ENCODE data around the gene VAV2. TPM values are rescaled to one million over a fixed set of nuclear protein-coding genes. Genes with fewer than 3 reads are reported as not detected.

Gene VAV2
- total and polyA plus RNA-seq, 9 of the 15 experiments (the other 6 are each of a cell fraction or from before 2014, with no cell fraction given): 0.01 to 2.7 (median 1.0) TPM; not detected in 1

GRCh38 chr9:133980864-133981588 lies 11.1 kb downstream of the VAV2 start:
- intact Hi-C loops (cut with micrococcal nuclease) (no loop called here), in situ Hi-C loops (cut with MboI) (no loop called here)
- FAIRE-seq: no peak
- Histone ChIP-seq H4K20me1 (replicated peaks; ENCODE audit: control insufficient read depth, insufficient read depth, low read length) (peaks cover 40% of the 10 kb centered on the region), H3K9ac (ENCODE audit: insufficient read depth in 1 of 2, low read depth in 2 of 2, low read length in 2 of 2) (no peak overlapping the region), H3K36me3 (ENCODE audit: control insufficient read depth, insufficient read depth, low read length) (no peaks in the 10 kb centered on the region), H3K4me3 (no peak overlapping the region), H3K27me3 (ENCODE audit: control insufficient read depth in 2 of 2, insufficient read depth in 2 of 2, low read length in 2 of 2) (peaks cover 19 to 79% of the 10 kb centered on the region in 2 experiments; a peak in 4 of 5 replicates), H3K4me1 (replicated peaks in 1 of 2; ENCODE audit: control insufficient read depth in 2 of 2, insufficient read depth in 2 of 2, low read length in 2 of 2) (peaks cover 0 to 12% of the 10 kb centered on the region in 2 experiments; a peak in 2 of 5 replicates), H3K9me3 (replicated peaks; ENCODE audit: control insufficient read depth, insufficient read depth, low read depth, low read length) (no peaks in the 10 kb centered on the region), H3K4me2 (ENCODE audit: insufficient read depth, low read length) (no peak overlapping the region), H3K9me1 (ENCODE audit: control insufficient read depth, insufficient read depth, low read length) (no peaks in the 10 kb centered on the region), H3K79me2 (ENCODE audit: control insufficient read depth, insufficient read depth, low read length) (no peaks in the 10 kb centered on the region), H2AFZ (ENCODE audit: low read depth, low read length) (no peak overlapping the region), H3K27ac (ENCODE audit: extremely low read depth, low read depth, low read length) (no peak overlapping the region)
- under 1% methylated on average over 25 of the region's 25 CpGs for WGBS (ENCODE audit: insufficient coverage, low coverage, missing lambda C conversion rate)
- no TSS peak for BruUV-seq (replicated peaks)
- POLR2A ChIA-PET: interaction anchor here (0.8 kb wide), 1 partner anchor 71 kb away, joined by 4 read pairs; no protein-coding TSS in a partner anchor
- no peak for ATAC-seq
- TF ChIP-seq CHD7 (IDR thresholded peaks at IDR 0.05; ENCODE audit: low read depth, low read length): no peak
- no peak for TF ChIP-seq RAD21 (CRISPR knock-in tag; conservative IDR thresholded peaks at IDR 0.05 in 1 of 2, IDR thresholded peaks at IDR 0.05 in 1 of 2)
- peak; percentile 26 for TF ChIP-seq ZFP36 (IDR thresholded peaks at IDR 0.05; ENCODE audit: low read depth, low read length, partially characterized antibody)
- 0 out of 2 replicates have a peak, but pooled peaks have one; percentile 0 for TF ChIP-seq USF2 (CRISPR knock-in tag; IDR thresholded peaks at IDR 0.05)
- TF ChIP-seq SMARCA5 (IDR thresholded peaks at IDR 0.05): no peak
- no peak for DNase-seq (ENCODE audit: extremely low read depth in 1 of 4, low spot score in 3 of 4)
- CTCF ChIA-PET (ENCODE audit: low intra/inter-chr PET ratio): no interaction called here

Data from K562 (cell line).